GM12873 (cell line): ENCODE data around the gene ABHD14A.

Source experiments
- TF ChIP-seq, protein P1 (sequence below): IDR thresholded peaks from 2 replicates; pipeline ENCODE4 v1.5.1; 2012; ENCODE audit warnings: low read depth, mild to moderate bottlenecking, moderate library complexity, low read length, control low read depth; ENCODE audit not compliant: insufficient read depth; ENCODE audit errors: missing control alignments

ABHD14A gene

DNA sequence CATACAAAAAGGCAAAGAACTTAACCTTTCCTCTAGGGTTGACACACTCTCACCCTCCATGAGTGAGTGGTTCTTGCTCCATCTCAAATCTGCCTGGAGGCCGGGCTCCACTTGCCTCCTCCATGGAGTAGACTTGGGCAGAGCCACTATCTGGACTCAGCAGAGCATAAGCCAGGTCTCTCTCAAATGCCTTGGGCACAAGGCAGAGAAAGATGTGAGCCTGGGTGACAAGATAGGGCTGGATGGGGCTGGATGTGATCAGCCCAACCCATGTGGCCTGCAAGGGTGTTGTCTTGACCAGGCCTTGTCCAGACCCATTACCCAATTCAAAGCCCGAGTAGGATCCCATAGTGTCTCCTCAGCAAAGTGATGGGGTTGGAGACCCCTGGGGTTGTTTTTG lies 25.0 kb downstream of the ABHD14A start:
- TF ChIP-seq, protein P1, sequence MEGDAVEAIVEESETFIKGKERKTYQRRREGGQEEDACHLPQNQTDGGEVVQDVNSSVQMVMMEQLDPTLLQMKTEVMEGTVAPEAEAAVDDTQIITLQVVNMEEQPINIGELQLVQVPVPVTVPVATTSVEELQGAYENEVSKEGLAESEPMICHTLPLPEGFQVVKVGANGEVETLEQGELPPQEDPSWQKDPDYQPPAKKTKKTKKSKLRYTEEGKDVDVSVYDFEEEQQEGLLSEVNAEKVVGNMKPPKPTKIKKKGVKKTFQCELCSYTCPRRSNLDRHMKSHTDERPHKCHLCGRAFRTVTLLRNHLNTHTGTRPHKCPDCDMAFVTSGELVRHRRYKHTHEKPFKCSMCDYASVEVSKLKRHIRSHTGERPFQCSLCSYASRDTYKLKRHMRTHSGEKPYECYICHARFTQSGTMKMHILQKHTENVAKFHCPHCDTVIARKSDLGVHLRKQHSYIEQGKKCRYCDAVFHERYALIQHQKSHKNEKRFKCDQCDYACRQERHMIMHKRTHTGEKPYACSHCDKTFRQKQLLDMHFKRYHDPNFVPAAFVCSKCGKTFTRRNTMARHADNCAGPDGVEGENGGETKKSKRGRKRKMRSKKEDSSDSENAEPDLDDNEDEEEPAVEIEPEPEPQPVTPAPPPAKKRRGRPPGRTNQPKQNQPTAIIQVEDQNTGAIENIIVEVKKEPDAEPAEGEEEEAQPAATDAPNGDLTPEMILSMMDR: no peak

DNA sequence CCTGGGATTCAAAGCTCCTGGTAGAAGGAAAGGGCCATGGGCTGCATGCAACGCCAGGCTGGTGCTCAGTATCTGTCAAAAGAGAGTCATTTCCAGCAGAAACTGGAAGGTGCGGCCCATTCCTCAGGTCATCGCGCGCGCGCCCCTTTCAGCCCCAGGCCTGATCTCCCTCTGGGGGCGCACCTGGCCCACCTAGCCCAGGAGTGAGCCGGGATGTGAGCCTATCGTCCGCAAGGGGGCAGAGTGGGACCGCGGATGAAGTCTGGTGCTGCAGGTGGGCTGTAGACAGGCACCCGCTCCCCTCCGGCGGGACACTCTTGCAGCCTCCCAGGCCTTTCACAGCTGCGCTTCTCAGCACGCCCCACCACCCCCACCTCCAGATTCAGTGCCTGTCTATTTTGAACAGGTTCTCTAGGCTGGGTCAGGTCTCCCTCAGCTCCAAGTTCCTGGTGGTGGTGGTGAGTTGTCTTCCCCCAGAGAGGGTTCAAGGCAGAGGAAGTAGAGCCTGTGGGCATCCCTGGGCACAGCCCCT lies 26.6 kb downstream of the ABHD14A start:
- TF ChIP-seq, protein P1: peak; percentile 96

DNA sequence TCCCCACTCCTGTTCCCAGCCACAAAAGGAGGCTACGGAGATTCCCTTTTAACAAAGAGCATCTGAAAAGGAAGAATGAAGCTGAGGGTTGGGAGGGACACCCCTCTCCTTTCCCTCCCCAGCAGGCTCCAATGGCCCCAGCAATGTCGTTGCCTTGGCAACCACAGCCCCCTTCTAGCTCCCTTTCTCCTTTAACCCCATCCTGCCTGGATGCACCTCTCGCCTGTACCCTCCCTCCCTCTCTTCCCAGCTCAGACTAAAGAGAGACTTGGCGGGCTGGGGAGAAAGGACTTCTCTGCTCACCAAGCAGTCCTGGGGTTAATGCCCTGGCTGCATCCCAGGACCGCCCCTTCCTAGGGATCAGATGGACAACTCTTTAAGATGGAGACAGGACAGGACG lies 27.9 kb downstream of the ABHD14A start:
- TF ChIP-seq, protein P1: no peak

DNA sequence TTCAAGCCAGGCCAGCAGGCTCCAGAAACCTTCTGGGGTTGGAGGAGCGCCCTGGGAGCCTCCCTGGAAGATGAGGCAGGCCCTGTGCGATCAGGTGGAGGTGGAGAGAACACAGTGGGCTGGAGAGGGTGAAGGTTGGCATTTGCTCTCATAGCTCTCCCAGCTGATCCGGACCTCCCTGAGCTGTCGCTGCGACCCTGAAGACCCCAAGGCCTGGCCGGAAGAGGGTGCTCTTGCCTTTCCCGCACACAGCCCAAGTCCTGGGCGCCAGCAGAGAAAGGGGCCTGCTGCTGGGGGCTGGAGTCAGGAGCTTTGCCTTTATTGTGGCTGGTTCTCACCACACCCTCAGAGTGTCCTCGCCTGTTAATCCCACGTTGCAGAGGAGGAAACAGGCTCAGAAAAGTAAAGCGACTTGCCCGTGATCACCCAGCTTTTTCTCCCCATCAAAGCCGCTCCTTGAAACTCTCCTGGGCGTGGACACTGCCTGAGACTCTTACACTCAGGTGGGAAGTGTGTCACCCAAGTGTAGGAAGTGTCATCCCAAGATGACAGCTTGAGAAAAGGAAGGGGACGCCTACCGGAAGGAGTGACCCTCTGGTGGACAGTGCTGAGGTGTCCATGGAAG lies 29.4 kb downstream of the ABHD14A start:
- TF ChIP-seq, protein P1: peak; percentile 65

DNA sequence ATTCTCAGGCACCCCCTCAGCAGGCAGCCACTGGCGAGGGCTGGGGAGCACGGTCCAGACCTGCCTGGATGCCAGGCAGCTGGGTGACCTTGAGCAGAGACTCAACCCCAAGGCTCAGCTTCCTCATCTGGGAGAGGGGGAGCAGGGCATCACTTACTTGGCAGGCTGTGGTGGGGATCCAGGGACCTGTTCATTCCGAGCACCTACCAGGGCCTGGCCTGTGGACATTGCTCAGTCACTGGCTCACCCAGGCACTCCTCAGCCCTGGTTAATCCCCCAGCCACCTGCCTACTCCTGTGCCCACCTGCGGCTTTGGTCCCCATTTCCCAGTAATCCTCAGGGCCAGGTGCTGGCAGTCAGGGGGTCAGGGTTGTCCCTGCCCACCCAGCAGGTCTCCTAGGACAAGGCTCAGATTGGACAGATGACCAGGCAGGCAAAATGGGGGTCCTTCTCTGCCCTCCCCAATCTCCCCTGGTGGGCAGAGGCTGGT lies 30.1 kb downstream of the ABHD14A start:
- TF ChIP-seq, protein P1: no peak

DNA sequence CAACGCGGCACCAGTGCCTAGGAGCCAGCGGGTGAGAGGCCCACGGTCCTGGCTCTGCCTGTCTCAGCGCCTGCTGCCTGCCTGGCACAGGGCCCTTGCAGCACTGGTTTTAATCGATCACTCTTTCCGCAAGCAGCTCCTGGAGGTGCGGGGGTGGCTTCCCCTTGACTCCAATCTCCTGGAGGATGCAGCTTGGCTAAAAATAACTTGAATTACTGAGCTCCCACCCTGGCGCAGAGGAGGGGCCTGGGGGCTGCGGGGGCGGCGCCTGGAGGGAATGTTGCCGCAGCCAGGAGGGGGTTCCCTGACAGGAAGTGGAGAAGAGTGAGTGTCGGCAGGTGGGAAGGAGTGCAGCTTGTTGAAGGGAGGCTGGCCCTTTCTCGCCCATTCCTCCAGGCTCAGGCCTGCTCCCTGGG lies 30.7 kb downstream of the ABHD14A start:
- TF ChIP-seq, protein P1: no peak

DNA sequence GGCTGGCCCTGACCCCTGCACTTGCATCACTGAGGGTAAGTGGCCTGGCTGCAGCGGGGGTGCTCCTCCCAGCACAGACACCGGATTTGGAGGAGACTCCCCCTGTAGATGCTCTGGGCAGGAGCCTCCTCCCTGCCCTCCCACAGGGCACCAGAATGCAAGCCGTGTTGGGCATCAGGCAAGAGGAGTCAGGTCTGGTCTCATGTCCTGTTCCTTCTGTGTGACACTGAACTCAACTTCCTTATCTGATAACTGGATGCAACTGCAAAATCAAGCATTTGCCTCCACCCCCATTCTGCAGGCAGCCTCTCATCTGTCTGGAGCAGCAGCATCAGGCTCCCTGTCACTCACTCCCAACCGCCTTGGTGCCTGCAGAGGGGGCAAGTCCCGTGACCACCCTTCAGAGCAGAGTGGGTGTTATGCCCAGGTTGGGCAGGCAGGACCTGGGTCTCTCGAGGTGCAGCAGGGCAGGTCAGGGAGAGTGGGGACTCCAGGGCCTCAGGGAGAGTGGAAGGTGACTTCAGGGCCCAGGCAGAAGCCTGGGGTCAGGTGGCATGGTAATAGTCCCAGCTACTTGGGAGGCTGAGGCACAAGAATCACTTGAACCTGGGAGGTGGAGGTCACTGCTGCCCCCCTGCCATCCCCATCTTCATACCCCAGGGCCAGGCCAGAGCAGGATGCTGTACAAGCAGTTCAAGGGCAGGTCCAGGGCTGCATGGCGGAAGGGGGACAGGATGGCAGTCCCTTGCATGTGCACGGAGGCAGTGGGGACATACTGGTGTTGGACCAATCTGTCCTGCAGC lies 31.4 kb downstream of the ABHD14A start:
- TF ChIP-seq, protein P1: no peak
